ENCODE results near the gene EPS8. TPM values are rescaled to one million over a fixed set of nuclear protein-coding genes. Genes with fewer than 3 reads are reported as not detected.

The EPS8 gene
- total RNA-seq, 1 experiment from 2014 or later, result 32.0 TPM

DNA sequence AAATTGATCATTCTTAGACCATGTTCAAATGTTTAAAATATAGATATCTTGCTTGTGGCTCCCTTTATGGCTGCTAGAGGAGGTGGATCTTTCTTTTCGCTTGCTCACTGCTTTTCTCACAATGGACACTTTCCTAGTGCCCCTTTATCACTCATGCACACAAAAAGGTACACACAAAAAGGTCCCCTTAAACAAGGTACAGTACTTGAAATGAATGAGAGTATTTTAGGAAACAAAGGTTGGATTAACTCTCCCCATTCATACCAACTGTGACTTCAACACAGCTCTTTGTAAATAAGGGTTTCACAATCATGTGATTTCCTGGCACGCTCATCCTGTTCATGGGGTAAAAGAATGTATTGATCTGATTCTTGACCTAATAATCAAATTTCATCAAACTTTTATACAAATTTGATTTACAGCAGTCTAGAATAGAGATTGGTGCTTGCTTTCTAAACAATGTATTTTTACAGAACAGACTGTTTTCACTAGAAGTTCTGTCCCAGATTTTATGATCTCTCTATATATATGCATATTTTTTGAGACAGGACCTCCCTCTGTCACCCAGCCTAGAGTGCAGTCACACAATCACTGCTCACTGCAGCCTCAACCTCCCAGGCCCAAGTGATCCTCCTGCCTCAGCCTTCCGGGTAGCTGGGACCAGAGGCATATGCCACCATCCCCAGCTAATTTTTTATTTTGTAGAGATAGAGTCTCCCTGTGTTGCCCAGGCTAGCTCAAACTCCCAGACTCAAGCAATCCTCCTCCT, 34.4 kb upstream of the EPS8 start:
- DNase-seq (ENCODE audit: low read depth, low spot score) (no peak), ATAC-seq (no peak)
- in situ Hi-C loops (cut with HindIII; ENCODE audit: low pct_unique_long_range_greater_than_20kb, low sequenced_read_pairs), result no loop called here
- no peak overlapping the region for H3K4me3 ChIP-seq (ENCODE audit: low read depth in 2 of 2, low read length in 2 of 2)
- ChIA-PET CTCF (no interaction called here), POLR2A (no interaction called here)
- H3K36me3 ChIP-seq (ENCODE audit: control insufficient read depth, insufficient read depth, low read length), result no peaks in the 10 kb centered on the region
- H3K27me3 ChIP-seq (ENCODE audit: control insufficient read depth, insufficient read depth, low read length), result no peaks in the 10 kb centered on the region
- TF ChIP-seq, protein P1, sequence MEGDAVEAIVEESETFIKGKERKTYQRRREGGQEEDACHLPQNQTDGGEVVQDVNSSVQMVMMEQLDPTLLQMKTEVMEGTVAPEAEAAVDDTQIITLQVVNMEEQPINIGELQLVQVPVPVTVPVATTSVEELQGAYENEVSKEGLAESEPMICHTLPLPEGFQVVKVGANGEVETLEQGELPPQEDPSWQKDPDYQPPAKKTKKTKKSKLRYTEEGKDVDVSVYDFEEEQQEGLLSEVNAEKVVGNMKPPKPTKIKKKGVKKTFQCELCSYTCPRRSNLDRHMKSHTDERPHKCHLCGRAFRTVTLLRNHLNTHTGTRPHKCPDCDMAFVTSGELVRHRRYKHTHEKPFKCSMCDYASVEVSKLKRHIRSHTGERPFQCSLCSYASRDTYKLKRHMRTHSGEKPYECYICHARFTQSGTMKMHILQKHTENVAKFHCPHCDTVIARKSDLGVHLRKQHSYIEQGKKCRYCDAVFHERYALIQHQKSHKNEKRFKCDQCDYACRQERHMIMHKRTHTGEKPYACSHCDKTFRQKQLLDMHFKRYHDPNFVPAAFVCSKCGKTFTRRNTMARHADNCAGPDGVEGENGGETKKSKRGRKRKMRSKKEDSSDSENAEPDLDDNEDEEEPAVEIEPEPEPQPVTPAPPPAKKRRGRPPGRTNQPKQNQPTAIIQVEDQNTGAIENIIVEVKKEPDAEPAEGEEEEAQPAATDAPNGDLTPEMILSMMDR (IDR thresholded peaks at IDR 0.05), result no peak
- TF ChIP-seq POLR2AphosphoS5 (IDR thresholded peaks at IDR 0.05; ENCODE audit: low read depth, low read length) (no peak), TCF7L2 (IDR thresholded peaks at IDR 0.05; ENCODE audit: low read depth, low read length) (no peak), SIN3A (IDR thresholded peaks at IDR 0.05; ENCODE audit: borderline replicate concordance, insufficient read depth, low read depth, low read length) (no peak)
- TF ChIP-seq, protein P2, sequence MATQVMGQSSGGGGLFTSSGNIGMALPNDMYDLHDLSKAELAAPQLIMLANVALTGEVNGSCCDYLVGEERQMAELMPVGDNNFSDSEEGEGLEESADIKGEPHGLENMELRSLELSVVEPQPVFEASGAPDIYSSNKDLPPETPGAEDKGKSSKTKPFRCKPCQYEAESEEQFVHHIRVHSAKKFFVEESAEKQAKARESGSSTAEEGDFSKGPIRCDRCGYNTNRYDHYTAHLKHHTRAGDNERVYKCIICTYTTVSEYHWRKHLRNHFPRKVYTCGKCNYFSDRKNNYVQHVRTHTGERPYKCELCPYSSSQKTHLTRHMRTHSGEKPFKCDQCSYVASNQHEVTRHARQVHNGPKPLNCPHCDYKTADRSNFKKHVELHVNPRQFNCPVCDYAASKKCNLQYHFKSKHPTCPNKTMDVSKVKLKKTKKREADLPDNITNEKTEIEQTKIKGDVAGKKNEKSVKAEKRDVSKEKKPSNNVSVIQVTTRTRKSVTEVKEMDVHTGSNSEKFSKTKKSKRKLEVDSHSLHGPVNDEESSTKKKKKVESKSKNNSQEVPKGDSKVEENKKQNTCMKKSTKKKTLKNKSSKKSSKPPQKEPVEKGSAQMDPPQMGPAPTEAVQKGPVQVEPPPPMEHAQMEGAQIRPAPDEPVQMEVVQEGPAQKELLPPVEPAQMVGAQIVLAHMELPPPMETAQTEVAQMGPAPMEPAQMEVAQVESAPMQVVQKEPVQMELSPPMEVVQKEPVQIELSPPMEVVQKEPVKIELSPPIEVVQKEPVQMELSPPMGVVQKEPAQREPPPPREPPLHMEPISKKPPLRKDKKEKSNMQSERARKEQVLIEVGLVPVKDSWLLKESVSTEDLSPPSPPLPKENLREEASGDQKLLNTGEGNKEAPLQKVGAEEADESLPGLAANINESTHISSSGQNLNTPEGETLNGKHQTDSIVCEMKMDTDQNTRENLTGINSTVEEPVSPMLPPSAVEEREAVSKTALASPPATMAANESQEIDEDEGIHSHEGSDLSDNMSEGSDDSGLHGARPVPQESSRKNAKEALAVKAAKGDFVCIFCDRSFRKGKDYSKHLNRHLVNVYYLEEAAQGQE (IDR thresholded peaks at IDR 0.05; ENCODE audit: insufficient read depth in 1 of 2, low read depth in 2 of 2, low read length in 1 of 2), result no peak
- no peaks in the 10 kb centered on the region for H3K9me3 ChIP-seq (ENCODE audit: control insufficient read depth, insufficient read depth, low read depth, low read length)
- H3K4me1 ChIP-seq (ENCODE audit: control insufficient read depth, insufficient read depth, low read length), result no peaks in the 10 kb centered on the region
- no TSS peak for BruUV-seq (replicated peaks)
- no peak overlapping the region for H3K27ac ChIP-seq (ENCODE audit: low read length)
- intact Hi-C loops (cut with micrococcal nuclease; ENCODE audit: unreplicated experiment), result no loop called here

DNA sequence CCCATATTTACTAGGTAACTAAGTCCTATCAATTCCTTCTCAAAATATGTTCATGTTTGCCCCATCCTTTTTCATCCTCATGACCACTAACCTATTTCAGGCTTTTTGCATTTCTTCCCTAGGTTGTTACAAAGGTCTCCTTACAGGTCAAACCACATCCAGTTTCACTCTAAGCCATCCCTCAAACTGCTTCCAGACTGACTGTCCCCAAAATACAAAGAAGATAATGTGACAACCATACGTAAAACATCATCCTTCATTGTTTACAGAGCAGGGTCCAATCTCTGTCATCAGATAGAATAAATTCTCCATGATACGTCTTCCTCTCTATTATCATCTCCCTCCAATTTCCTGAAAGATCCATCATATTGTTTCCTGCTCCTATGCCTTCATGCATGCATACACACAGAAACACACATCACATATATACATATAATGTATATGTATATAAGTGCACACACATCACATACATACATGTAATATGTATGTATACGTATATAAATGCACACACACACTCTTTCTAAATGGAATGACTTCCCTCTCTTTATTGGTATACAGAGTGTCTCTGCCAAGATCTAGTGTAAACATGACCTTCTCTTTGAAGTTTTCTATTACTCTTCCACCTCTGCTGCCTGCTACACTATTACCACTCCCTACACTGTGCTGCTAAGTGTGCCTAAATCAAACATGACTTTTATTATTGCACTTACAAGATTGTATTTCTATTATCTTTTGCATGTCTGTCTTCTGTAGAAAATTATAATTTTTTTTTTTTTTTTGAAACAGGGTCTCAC, 30.7 kb upstream of the EPS8 start:
- in situ Hi-C loops (cut with HindIII; ENCODE audit: low pct_unique_long_range_greater_than_20kb, low sequenced_read_pairs), result no loop called here
- no peaks in the 10 kb centered on the region for H3K4me1 ChIP-seq (ENCODE audit: control insufficient read depth, insufficient read depth, low read length)
- DNase-seq (ENCODE audit: low read depth, low spot score) (no peak), ATAC-seq (no peak)
- no peaks in the 10 kb centered on the region for H3K9me3 ChIP-seq (ENCODE audit: control insufficient read depth, insufficient read depth, low read depth, low read length)
- H3K27ac ChIP-seq (ENCODE audit: low read length), result no peak overlapping the region
- intact Hi-C loops (cut with micrococcal nuclease; ENCODE audit: unreplicated experiment), result no loop called here
- no TSS peak for BruUV-seq (replicated peaks)
- TF ChIP-seq SIN3A (IDR thresholded peaks at IDR 0.05; ENCODE audit: borderline replicate concordance, insufficient read depth, low read depth, low read length), result no peak
- TF ChIP-seq POLR2AphosphoS5 (IDR thresholded peaks at IDR 0.05; ENCODE audit: low read depth, low read length), result no peak
- TF ChIP-seq, protein P2 (IDR thresholded peaks at IDR 0.05; ENCODE audit: insufficient read depth in 1 of 2, low read depth in 2 of 2, low read length in 1 of 2), result no peak
- TF ChIP-seq, protein P1 (IDR thresholded peaks at IDR 0.05), result no peak
- TF ChIP-seq TCF7L2 (IDR thresholded peaks at IDR 0.05; ENCODE audit: low read depth, low read length), result no peak
- POLR2A ChIA-PET, result no interaction called here
- CTCF ChIA-PET, result no interaction called here
- H3K36me3 ChIP-seq (ENCODE audit: control insufficient read depth, insufficient read depth, low read length), result no peaks in the 10 kb centered on the region
- H3K4me3 ChIP-seq (ENCODE audit: low read depth in 2 of 2, low read length in 2 of 2), result no peak overlapping the region
- no peaks in the 10 kb centered on the region for H3K27me3 ChIP-seq (ENCODE audit: control insufficient read depth, insufficient read depth, low read length)
